NCI-H2107 treated with DMSO at 0.1 percent for 48 hours (cell line): ENCODE results near the gene CCSER1.
"Not testable (repeated sequence)": the region's sequence is repeated elsewhere in the genome, so short reads cannot be mapped to it uniquely, and the experiment has no call there.

Experiments
- DNase-seq: peaks from one replicate; lab custom pipeline; 2025; ENCODE audit not compliant: unreplicated experiment; lab: John Stamatoyannopoulos, UW

Gene CCSER1

DNA sequence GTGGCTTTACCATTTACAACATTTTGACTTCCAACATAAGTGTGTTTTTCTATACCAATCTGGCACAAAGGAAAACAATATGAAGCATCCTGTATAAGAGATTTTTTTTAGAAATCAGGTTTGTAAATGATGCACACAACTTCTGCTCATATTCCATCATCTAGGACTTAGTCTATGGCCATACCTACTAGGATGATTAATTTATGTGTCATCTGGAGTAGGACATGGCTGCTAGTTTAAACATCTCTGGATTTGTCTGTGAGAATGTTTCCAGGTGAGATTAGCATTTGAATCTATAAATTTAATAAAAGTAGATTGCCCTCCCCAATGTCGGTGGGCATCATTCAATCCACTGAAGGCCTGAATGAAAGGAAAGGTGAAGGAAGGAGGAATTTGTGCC is 1493.8 kb downstream of the CCSER1 start:
- DNase-seq: no peak

DNA sequence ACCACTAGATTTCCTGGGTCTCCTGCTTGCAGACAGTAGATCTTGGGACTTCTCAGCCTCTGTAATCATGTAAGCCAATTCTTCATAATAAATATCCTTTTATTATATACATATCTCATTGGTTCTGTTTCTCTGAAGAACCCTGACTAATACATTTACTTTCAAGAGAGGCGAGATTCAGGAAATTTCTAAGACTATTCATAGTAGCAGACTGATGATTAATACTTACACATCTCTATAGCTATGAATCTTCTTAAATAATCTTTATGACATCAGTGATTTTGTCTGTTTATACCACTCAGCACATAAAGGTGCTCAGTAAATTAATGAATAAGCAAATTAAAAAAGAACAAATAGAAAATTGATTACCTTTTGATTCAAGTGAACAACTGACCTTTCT is 1494.3 kb downstream of the CCSER1 start:
- DNase-seq: no peak

DNA sequence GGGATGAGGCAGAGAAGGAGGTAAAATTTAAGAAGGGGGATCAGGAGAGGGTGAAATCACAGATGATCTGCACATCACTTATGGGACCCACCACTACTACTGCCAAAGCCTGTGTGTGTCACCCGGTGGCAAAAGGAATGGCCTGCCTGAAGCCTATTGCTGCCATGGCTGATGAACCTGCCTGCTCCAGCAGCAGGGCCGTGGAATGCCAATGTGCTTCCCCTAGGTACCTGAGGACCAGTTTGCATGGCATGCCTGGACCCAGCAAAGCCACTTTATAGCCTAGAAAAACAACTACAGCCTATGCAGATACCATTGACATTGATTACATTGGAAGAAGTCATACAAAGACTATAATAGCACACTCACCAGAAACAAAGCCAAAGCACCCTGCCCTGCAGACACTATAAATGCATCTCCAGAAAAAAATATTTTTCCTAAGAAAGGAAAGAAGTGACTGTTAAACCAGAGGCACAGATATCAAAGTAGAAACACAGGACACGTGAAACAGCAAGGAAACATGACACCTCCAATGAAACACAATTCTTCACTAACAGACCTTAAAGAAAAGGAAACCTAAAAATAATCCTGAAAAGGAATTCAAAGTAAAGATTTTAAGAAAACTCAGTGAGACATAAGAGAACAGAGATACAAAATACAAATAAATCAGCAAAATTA is 1495.9 kb downstream of the CCSER1 start:
- no peak for DNase-seq

DNA sequence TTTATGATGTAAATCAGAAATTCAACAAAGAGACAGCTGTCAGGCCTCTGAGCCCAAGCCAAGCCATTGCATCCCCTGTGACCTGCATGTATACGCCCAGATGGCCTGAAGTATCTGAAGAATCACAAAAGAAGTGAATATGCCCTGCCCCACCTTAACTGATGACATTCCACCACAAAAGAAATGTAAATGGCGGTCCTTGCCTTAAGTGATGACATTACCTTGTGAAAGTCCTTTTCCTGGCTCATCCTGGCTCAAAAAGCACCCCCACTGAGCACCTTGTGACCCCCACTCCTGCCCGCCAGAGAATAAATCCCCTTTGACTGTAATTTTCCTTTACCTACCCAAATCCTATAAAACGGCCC is 1496.4 kb downstream of the CCSER1 start:
- not testable (repeated sequence) for DNase-seq

DNA sequence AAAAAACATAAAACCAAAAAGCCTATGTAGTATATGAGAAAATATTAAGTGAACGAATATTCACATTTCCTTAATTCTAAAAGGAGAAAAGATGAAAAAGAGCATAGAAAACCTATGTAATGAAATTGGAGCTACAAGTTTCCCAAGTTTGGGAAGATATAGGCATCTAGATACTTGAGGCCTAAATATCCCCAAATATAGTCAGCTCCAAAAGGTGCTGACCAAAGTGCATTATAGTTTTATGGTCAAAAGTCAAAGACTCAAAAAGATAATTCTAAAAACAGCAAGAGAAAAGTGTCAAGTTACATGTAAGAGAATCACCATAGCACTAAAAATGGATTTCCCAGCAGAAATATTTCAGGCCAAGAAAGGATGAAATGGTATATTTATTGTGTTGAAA is 1502.9 kb downstream of the CCSER1 start:
- no peak for DNase-seq

DNA sequence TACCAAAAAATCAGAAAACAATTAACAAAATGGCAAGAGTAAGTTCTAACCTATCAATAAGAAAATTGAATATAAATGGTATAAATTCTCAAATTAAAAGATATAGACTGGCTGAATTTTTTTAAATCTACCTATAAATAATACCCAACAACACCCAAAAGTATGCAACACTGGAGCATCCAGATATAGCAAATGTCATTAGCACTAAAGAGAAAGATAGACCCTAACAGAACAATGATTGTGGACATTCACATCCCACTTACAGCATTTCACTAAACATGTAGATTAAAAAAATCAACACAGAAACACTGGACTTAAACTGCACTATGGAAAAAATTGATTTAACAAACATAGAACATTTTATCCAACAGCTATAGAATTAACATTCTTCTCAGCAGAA is 1503.6 kb downstream of the CCSER1 start:
- DNase-seq: no peak

DNA sequence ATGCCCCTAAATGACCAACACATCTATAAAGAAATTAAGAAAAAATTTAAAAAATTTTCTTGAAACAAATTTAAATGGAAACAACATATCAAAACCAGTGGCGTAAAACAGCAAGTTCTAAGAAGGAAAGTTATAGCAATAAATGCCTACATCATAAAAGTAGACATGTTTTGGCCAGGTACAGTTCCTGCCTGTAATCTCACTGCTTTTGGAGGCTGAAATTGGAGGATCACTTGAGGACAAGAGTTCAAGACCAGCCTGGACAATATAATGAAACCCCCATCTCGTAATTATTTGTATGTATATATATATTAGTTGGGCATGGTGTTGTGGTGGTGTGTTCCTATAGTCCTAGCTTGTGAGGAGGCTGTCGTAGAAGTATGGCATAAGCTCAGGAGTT is 1504.1 kb downstream of the CCSER1 start:
- no peak for DNase-seq

DNA sequence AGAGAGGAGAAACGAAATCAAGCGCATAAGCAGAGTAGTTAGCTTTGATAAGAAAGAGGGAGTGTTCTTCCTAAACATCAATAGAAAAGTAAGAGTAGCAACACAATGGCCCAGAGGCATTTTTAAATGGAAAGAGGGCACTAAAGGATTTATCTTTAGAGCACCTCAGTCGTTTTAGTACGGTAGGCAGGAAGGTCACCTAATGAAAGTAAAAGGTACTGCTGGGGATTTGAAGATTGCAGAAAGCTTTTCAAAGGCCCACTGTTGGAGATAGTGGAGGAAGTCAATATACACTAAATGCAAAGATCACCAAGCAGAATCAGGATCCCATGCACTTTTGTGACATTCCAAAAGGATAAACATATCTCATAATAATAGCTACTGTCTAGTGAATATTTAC is 1508.9 kb downstream of the CCSER1 start:
- no peak for DNase-seq
